Hepatocyte (in vitro differentiated cells): ENCODE measurements around the gene MAB21L3.

Experiments used
- EZH2 ChIP-seq: fragments of 200-600 bp; sonication (generic); IDR thresholded peaks from 2 replicates; pipeline ENCODE4 v1.6.1; 2016; ENCODE audit warnings: antibody characterized with exemption, mild to moderate bottlenecking, borderline replicate concordance
- EZH2phosphoT487 ChIP-seq: fragments of 200-600 bp; sonication (generic); IDR thresholded peaks from one replicate; pipeline ENCODE4 v1.6.1; 2018; ENCODE audit warnings: antibody characterized with exemption, mild to moderate bottlenecking, low read depth, moderate library complexity; ENCODE audit not compliant: unreplicated experiment, severe bottlenecking
- TF ChIP-seq, protein P1 (sequence below): fragments of 200-600 bp; sonication (generic); IDR thresholded peaks from 2 replicates; pipeline ENCODE4 v1.5.1; 2016; ENCODE audit warnings: antibody characterized with exemption, mild to moderate bottlenecking; ENCODE audit not compliant: poor library complexity

DNA sequence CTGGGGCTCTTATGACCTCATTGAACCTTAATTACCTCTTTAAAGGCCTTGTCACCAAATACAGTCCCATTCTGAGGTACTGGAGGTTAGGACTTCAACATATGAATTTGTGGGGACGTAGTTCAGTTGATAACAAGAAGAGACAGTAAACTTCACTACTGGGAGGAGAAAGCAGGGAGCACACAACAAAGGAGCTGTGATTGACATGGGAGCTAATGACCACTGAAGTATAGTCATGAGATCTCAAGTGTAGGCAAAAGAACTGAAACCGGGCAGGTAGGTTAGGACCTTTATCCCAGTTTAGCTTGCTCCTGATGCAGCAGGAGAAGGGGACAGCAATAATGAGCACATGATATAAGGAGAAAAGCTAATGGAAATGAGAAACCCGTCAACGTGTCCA lies 11.8 kb upstream of the MAB21L3 start:
- TF ChIP-seq, protein P1, sequence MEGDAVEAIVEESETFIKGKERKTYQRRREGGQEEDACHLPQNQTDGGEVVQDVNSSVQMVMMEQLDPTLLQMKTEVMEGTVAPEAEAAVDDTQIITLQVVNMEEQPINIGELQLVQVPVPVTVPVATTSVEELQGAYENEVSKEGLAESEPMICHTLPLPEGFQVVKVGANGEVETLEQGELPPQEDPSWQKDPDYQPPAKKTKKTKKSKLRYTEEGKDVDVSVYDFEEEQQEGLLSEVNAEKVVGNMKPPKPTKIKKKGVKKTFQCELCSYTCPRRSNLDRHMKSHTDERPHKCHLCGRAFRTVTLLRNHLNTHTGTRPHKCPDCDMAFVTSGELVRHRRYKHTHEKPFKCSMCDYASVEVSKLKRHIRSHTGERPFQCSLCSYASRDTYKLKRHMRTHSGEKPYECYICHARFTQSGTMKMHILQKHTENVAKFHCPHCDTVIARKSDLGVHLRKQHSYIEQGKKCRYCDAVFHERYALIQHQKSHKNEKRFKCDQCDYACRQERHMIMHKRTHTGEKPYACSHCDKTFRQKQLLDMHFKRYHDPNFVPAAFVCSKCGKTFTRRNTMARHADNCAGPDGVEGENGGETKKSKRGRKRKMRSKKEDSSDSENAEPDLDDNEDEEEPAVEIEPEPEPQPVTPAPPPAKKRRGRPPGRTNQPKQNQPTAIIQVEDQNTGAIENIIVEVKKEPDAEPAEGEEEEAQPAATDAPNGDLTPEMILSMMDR = no peak
- no peak for TF ChIP-seq EZH2phosphoT487
- no peak for TF ChIP-seq EZH2
